HEK293 (cell line): Measurements from ENCODE around the gene TCTN1.
A peak's percentile ranks its signal among the peaks of the same experiment; 100 is the strongest.

ENCODE experiments used
- CTCF ChIA-PET: fragments of 350-600 bp; formaldehyde crosslinking; extraction: SDS; loops from one replicate; lab custom pipeline; 2021; ENCODE audit warnings: antibody characterized with exemption; lab: Yijun Ruan, JAX
- POLR2A ChIA-PET: fragments of 300-600 bp; formaldehyde crosslinking; extraction: SDS; loops from one replicate; lab custom pipeline; 2020; ENCODE audit warnings: antibody characterized with exemption, inconsistent platforms; lab: Yijun Ruan, JAX
- H3K27ac ChIP-seq: fragments of 200-500 bp; sonication (Bioruptor generic); 2 replicates; pipeline ENCODE4 v1.5.1; 2014; ENCODE audit warnings: low read depth, low read length, control low read depth, inconsistent platforms; ENCODE audit errors: extremely low read depth
- H3K36me3 ChIP-seq, 2 experiments: fragments of 200-500 bp in 1 of 2; sonication (Bioruptor generic) in 1 of 2; 1 replicate in 1 of 2; 2 replicates in 1 of 2; pipeline ENCODE4 v1.5.1; 2014 to 2017; ENCODE audit warnings: inconsistent platforms in 2 of 2, low read length in 2 of 2; ENCODE audit not compliant: control insufficient read depth in 2 of 2, insufficient read depth in 1 of 2
- H3K4me1 ChIP-seq: fragments of 200-500 bp; sonication (Bioruptor generic); 2 replicates; pipeline ENCODE4 v1.5.1; 2014; ENCODE audit warnings: mild to moderate bottlenecking, low read length, inconsistent platforms; ENCODE audit not compliant: control insufficient read depth, insufficient read depth
- H3K4me3 ChIP-seq: 2 replicates; pipeline ENCODE4 v1.5.1; 2011; ENCODE audit warnings: low read depth, mild to moderate bottlenecking, control low read depth, low read length, moderate library complexity
- H3K9me3 ChIP-seq: fragments of 200-500 bp; sonication (Bioruptor generic); 2 replicates; pipeline ENCODE4 v1.5.1; 2014; ENCODE audit warnings: low read depth, low read length, inconsistent platforms; ENCODE audit not compliant: control insufficient read depth, insufficient read depth
- EGR2 ChIP-seq: fragments of 450-650 bp; formaldehyde crosslinking; IDR thresholded peaks from 2 replicates; pipeline ENCODE4 v1.5.1; 2016; ENCODE audit warnings: low read depth, missing biosample characterization, missing genetic modification characterization
- GLIS2 ChIP-seq: fragments of 450-650 bp; formaldehyde crosslinking; IDR thresholded peaks from 2 replicates; pipeline ENCODE4 v1.5.1; 2016; ENCODE audit warnings: missing biosample characterization, missing genetic modification characterization
- HOXD13 ChIP-seq: sonication (generic); formaldehyde crosslinking; IDR thresholded peaks from 2 replicates; pipeline ENCODE4 v1.8.0; 2022; ENCODE audit warnings: missing genetic modification reagents, borderline replicate concordance
- KLF7 ChIP-seq: fragments of 450-650 bp; formaldehyde crosslinking; IDR thresholded peaks from 2 replicates; pipeline ENCODE4 v1.5.1; 2016; ENCODE audit warnings: missing biosample characterization, missing genetic modification characterization, borderline replicate concordance
- PRDM10 ChIP-seq: fragments of 450-650 bp; formaldehyde crosslinking; IDR thresholded peaks from 2 replicates; pipeline ENCODE4 v1.5.1; 2016; ENCODE audit warnings: missing biosample characterization, missing genetic modification characterization
- SALL2 ChIP-seq: fragments of 450-650 bp; formaldehyde crosslinking; IDR thresholded peaks from 2 replicates; pipeline ENCODE4 v1.5.0; 2017; ENCODE audit warnings: missing biosample characterization, mild to moderate bottlenecking, missing genetic modification characterization, borderline replicate concordance
- ZBTB1 ChIP-seq: fragments of 450-650 bp; formaldehyde crosslinking; IDR thresholded peaks from 2 replicates; pipeline ENCODE4 v1.5.1; 2016; ENCODE audit warnings: missing biosample characterization, missing genetic modification characterization
- ZBTB17 ChIP-seq: fragments of 450-650 bp; formaldehyde crosslinking; IDR thresholded peaks from 2 replicates; pipeline ENCODE4 v1.5.1; 2016; ENCODE audit warnings: missing biosample characterization, missing genetic modification characterization
- ZBTB26 ChIP-seq: fragments of 450-650 bp; formaldehyde crosslinking; optimal IDR thresholded peaks from 2 replicates; pipeline ENCODE3; 2016; ENCODE audit warnings: missing biosample characterization, mild to moderate bottlenecking, missing genetic modification characterization
- ZFHX2 ChIP-seq: fragments of 450-650 bp; formaldehyde crosslinking; conservative IDR thresholded peaks from 2 replicates; pipeline ENCODE4 v1.5.1; 2016; ENCODE audit warnings: missing biosample characterization, missing genetic modification characterization
- ZNF10 ChIP-seq: fragments of 450-650 bp; formaldehyde crosslinking; IDR thresholded peaks from 2 replicates; pipeline ENCODE4 v1.5.1; 2017; ENCODE audit warnings: missing biosample characterization, missing genetic modification characterization
- ZNF114 ChIP-seq: fragments of 450-650 bp; formaldehyde crosslinking; IDR thresholded peaks from 2 replicates; pipeline ENCODE4 v1.5.0; 2017; ENCODE audit warnings: missing biosample characterization, missing genetic modification characterization
- ZNF23 ChIP-seq: fragments of 450-650 bp; formaldehyde crosslinking; IDR thresholded peaks from 2 replicates; pipeline ENCODE4 v1.5.1; 2016; ENCODE audit warnings: missing biosample characterization, missing genetic modification characterization, borderline replicate concordance
- ZNF366 ChIP-seq: fragments of 450-650 bp; formaldehyde crosslinking; conservative IDR thresholded peaks from 2 replicates; pipeline ENCODE4 v1.5.1; 2016; ENCODE audit warnings: missing biosample characterization, missing genetic modification characterization
- ZNF426 ChIP-seq: fragments of 450-650 bp; formaldehyde crosslinking; IDR thresholded peaks from 2 replicates; pipeline ENCODE4 v1.5.1; 2017; ENCODE audit warnings: missing biosample characterization, missing genetic modification characterization, mild to moderate bottlenecking, inconsistent platforms, moderate library complexity
- ZNF473 ChIP-seq: fragments of 450-650 bp; formaldehyde crosslinking; IDR thresholded peaks from 2 replicates; pipeline ENCODE4 v1.5.1; 2017; ENCODE audit warnings: missing biosample characterization, missing genetic modification characterization
- ZNF510 ChIP-seq: fragments of 450-650 bp; formaldehyde crosslinking; IDR thresholded peaks from 2 replicates; pipeline ENCODE4 v1.5.1; 2018; ENCODE audit warnings: mild to moderate bottlenecking, missing genetic modification characterization, missing biosample characterization; ENCODE audit not compliant: insufficient replicate concordance
- ZNF530 ChIP-seq: fragments of 450-650 bp; formaldehyde crosslinking; IDR thresholded peaks from 2 replicates; pipeline ENCODE4 v1.5.1; 2016; ENCODE audit warnings: low read depth, missing biosample characterization, missing genetic modification characterization
- ZNF600 ChIP-seq: fragments of 450-650 bp; formaldehyde crosslinking; IDR thresholded peaks from 2 replicates; pipeline ENCODE4 v1.5.1; 2016; ENCODE audit warnings: missing biosample characterization, missing genetic modification characterization
- ZNF610 ChIP-seq: fragments of 450-650 bp; formaldehyde crosslinking; IDR thresholded peaks from 2 replicates; pipeline ENCODE4 v1.5.1; 2016; ENCODE audit warnings: missing biosample characterization, missing genetic modification characterization, borderline replicate concordance
- ZNF654 ChIP-seq: fragments of 450-650 bp; formaldehyde crosslinking; IDR thresholded peaks from 2 replicates; pipeline ENCODE4 v1.5.1; 2016; ENCODE audit warnings: low read depth, missing biosample characterization, missing genetic modification characterization
- ZSCAN23 ChIP-seq: fragments of 450-650 bp; formaldehyde crosslinking; IDR thresholded peaks from 2 replicates; pipeline ENCODE4 v1.5.1; 2016; ENCODE audit warnings: missing biosample characterization, missing genetic modification characterization
- TF ChIP-seq, protein P1 (sequence below): fragments of 450-650 bp; formaldehyde crosslinking; IDR thresholded peaks from 2 replicates; pipeline ENCODE4 v1.5.1; 2016; ENCODE audit warnings: missing biosample characterization, missing genetic modification characterization

Gene TCTN1

GRCh38 chr12:110638796-110639195 lies 24.9 kb downstream of the TCTN1 start (continued):
- TF ChIP-seq ZNF23 (no peak), ZBTB26 (tag by site-specific recombination) (no peak), ZNF473 (tag by site-specific recombination) (no peak), ZBTB1 (no peak), PRDM10 (tag by site-specific recombination) (no peak)

GRCh38 chr12:110639336-110640141 lies 25.6 kb downstream of the TCTN1 start:
- ChIA-PET POLR2A (no interaction called here), CTCF (interaction anchor here (1.2 kb wide), 1 partner anchor 187 kb away, joined by 3 read pairs; no protein-coding TSS in a partner anchor)
- Histone ChIP-seq H3K36me3 (peaks cover 0 to 50% of the 10 kb centered on the region in 2 experiments; a peak in 2 of 3 replicates), H3K9me3 (no peaks in the 10 kb centered on the region), H3K4me3 (no peak overlapping the region), H3K27ac (no peak overlapping the region), H3K4me1 (0 out of 2 replicates have a peak, but pooled peaks cover 3% of the 10 kb centered on the region)
- TF ChIP-seq ZNF654: no peak
- peak; percentile 87 for TF ChIP-seq ZFHX2 (tag by site-specific recombination)
- peak; percentile 73 for TF ChIP-seq ZNF600 (tag by site-specific recombination)
- peak; percentile 98 for TF ChIP-seq ZNF10 (tag by site-specific recombination)
- no peak for TF ChIP-seq ZBTB17 (tag by site-specific recombination)
- TF ChIP-seq EGR2 (tag by site-specific recombination): peak; percentile 94

- CTCF ChIA-PET: interaction anchor here (1.2 to 1.3 kb wide), 2 partner anchors 133 to 186 kb away, joined by 3 to 5 read pairs; no protein-coding TSS in a partner anchor
- POLR2A ChIA-PET: interaction anchor here (0.5 kb wide), 1 partner anchor 177 kb away, joined by 3 read pairs; no protein-coding TSS in a partner anchor
- Histone ChIP-seq H3K4me3 (no peak overlapping the region), H3K27ac (no peak overlapping the region), H3K36me3 (peaks cover 0 to 54% of the 10 kb centered on the region in 2 experiments; a peak in 2 of 3 replicates), H3K9me3 (no peaks in the 10 kb centered on the region), H3K4me1 (0 out of 2 replicates have a peak, but pooled peaks cover 3% of the 10 kb centered on the region)
- TF ChIP-seq SALL2 (tag by site-specific recombination) (no peak), ZNF530 (tag by site-specific recombination) (no peak), GLIS2 (tag by site-specific recombination) (no peak), ZNF114 (tag by site-specific recombination) (no peak), ZSCAN23 (tag by site-specific recombination) (no peak), ZNF510 (tag by site-specific recombination) (no peak), ZNF426 (tag by site-specific recombination) (no peak), ZNF366 (tag by site-specific recombination) (no peak), EGR2 (tag by site-specific recombination) (no peak), KLF7 (tag by site-specific recombination) (no peak), HOXD13 (CRISPR knock-in tag) (no peak), ZNF610 (tag by site-specific recombination) (no peak)
- TF ChIP-seq, protein P1, sequence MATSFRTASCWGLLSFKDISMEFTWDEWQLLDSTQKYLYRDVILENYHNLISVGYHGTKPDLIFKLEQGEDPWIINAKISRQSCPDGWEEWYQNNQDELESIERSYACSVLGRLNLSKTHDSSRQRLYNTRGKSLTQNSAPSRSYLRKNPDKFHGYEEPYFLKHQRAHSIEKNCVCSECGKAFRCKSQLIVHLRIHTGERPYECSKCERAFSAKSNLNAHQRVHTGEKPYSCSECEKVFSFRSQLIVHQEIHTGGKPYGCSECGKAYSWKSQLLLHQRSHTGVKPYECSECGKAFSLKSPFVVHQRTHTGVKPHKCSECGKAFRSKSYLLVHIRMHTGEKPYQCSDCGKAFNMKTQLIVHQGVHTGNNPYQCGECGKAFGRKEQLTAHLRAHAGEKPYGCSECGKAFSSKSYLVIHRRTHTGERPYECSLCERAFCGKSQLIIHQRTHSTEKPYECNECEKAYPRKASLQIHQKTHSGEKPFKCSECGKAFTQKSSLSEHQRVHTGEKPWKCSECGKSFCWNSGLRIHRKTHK (tag by site-specific recombination): no peak
Observed at GRCh38 chr12:110640275-110641025, 26.5 kb downstream of the TCTN1 start.
